Measurements from ENCODE around the gene SMIM11.
"Not testable (repeated sequence)": the region's sequence is repeated elsewhere in the genome, so short reads cannot be mapped to it uniquely, and the experiment has no call there.

DNA sequence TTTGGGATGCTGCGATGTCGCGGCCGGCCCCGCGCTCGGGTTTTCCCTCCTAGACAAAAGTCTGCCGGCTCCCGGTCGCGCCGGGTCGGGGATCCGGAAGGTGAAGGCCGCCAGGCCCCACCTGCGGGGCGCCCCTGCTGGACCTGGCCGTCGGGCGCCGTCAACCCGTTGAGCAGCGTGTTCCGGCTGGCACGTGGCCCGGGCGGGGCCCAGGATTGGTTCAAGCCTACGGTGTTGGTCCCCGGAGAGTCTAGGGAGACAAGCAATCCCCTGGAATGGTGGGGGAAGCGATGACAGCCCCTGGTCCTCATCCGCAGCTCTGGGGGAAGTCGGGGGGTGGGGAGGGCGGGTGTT, 289 bp downstream of the SMIM11 start:
- not testable (repeated sequence) for TF ChIP-seq CTCF (conservative IDR thresholded peaks at IDR 0.05; ENCODE audit: low read depth in 2 of 2); POLR2AphosphoS5 (IDR thresholded peaks at IDR 0.05; ENCODE audit: low read depth); EZH2 (IDR thresholded peaks at IDR 0.05; ENCODE audit: low read depth, unreplicated experiment); REST (IDR thresholded peaks at IDR 0.05; ENCODE audit: unreplicated experiment); EZH2phosphoT487 (IDR thresholded peaks at IDR 0.05; ENCODE audit: unreplicated experiment); CREB1 (CRISPR knock-in tag; IDR thresholded peaks at IDR 0.05; ENCODE audit: low read depth); ETS1 (IDR thresholded peaks at IDR 0.05); JUNB (IDR thresholded peaks at IDR 0.05; ENCODE audit: unreplicated experiment); ZNF114 (CRISPR knock-in tag; IDR thresholded peaks at IDR 0.05); ZNF331 (CRISPR knock-in tag; IDR thresholded peaks at IDR 0.05; ENCODE audit: low read depth); STAT1 (IDR thresholded peaks at IDR 0.05; ENCODE audit: unreplicated experiment); NANOG (IDR thresholded peaks at IDR 0.05; ENCODE audit: borderline replicate concordance); ZNF462 (CRISPR knock-in tag; IDR thresholded peaks at IDR 0.05)
